CD14-positive monocyte (primary cell): ENCODE results near the gene DNAH11. TPM values are rescaled to one million over a fixed set of nuclear protein-coding genes. Genes with fewer than 3 reads are reported as not detected.

ENCODE experiments used
- DNase-seq, 3 donors: peaks; one replicate each; pipeline ENCODE4 v3.0.0-alpha.2; 2011 to 2022
- H2AFZ ChIP-seq: 2 replicates; pipeline ENCODE4 v1.6.0; 2012; ENCODE audit warnings: mild to moderate bottlenecking, low read depth, low read length, inconsistent platforms; ENCODE audit not compliant: insufficient read depth, poor library complexity, severe bottlenecking
- H3K27ac ChIP-seq, 2 donors: 1 replicate in 1 of 2; 2 replicates in 1 of 2; pipeline ENCODE4 v1.5.1; 2012 to 2013; ENCODE audit warnings: low read length in 2 of 2, control low read depth in 1 of 2, inconsistent platforms in 1 of 2, low read depth in 1 of 2, mild to moderate bottlenecking in 1 of 2
- H3K27me3 ChIP-seq, 2 donors: one replicate each; pipeline versions ENCODE4 v1.6.0 to v1.6.1; 2011 to 2013; ENCODE audit warnings: low read length in 2 of 2; ENCODE audit not compliant: control insufficient read depth in 2 of 2, insufficient read depth in 2 of 2
- H3K36me3 ChIP-seq, 2 donors: replicated peaks in 1 of 2; 1 replicate in 1 of 2; 2 replicates in 1 of 2; pipeline versions ENCODE4 v1.5.1 to v1.6.1; 2012 to 2013; ENCODE audit warnings: low read length in 2 of 2, control low read depth in 1 of 2, inconsistent platforms in 1 of 2, mild to moderate bottlenecking in 1 of 2; ENCODE audit not compliant: insufficient read depth in 2 of 2, control insufficient read depth in 1 of 2
- H3K4me1 ChIP-seq, 2 donors: 1 replicate in 1 of 2; 2 replicates in 1 of 2; pipeline versions ENCODE4 v1.5.1 to v1.6.1; 2012 to 2013; ENCODE audit warnings: low read length in 2 of 2, control low read depth in 1 of 2, inconsistent platforms in 1 of 2, mild to moderate bottlenecking in 1 of 2, moderate library complexity in 1 of 2; ENCODE audit not compliant: insufficient read depth in 2 of 2, control insufficient read depth in 1 of 2
- H3K4me2 ChIP-seq: replicated peaks from 2 replicates; pipeline ENCODE3; 2012; ENCODE audit warnings: low read length, moderate library complexity, mild to moderate bottlenecking; ENCODE audit not compliant: poor library complexity, severe bottlenecking; ENCODE audit errors: extremely low read depth
- H3K4me3 ChIP-seq, 3 experiments: fragments of 200-600 bp in 1 of 3; sonication (generic) in 1 of 3; replicated peaks in 1 of 3; 1 replicate in 2 of 3; 2 replicates in 1 of 3; pipeline ENCODE4 v1.5.1; 2011 to 2013; ENCODE audit warnings: low read length in 3 of 3, mild to moderate bottlenecking in 3 of 3, control low read depth in 2 of 3, low read depth in 2 of 3, inconsistent platforms in 1 of 3, moderate library complexity in 1 of 3
- H3K79me2 ChIP-seq: 2 replicates; pipeline ENCODE4 v1.6.0; 2012; ENCODE audit warnings: mild to moderate bottlenecking, control low read depth, inconsistent platforms, low read length, moderate library complexity; ENCODE audit not compliant: insufficient read depth
- H3K9ac ChIP-seq: 2 replicates; pipeline ENCODE4 v1.6.0; 2017; ENCODE audit warnings: low read length, mild to moderate bottlenecking; ENCODE audit not compliant: insufficient read depth, poor library complexity, severe bottlenecking
- H3K9me3 ChIP-seq, 2 donors: replicated peaks in 1 of 2; 1 replicate in 1 of 2; 2 replicates in 1 of 2; pipeline versions ENCODE4 v1.5.1 to v1.6.1; 2012 to 2013; ENCODE audit warnings: low read length in 2 of 2, control low read depth in 1 of 2; ENCODE audit not compliant: control insufficient read depth in 1 of 2, insufficient read depth in 1 of 2
- H4K20me1 ChIP-seq: 2 replicates; pipeline ENCODE4 v1.6.0; 2012; ENCODE audit warnings: mild to moderate bottlenecking, low read length, control low read depth, moderate library complexity; ENCODE audit not compliant: insufficient read depth
- H3K27ac Mint-ChIP-seq, 7 donors: one replicate each; pipeline ENCODE4 v1.8.0; 2020; ENCODE audit warnings: mild to moderate bottlenecking in 7 of 7, mixed read lengths in 7 of 7, moderate library complexity in 6 of 7, inconsistent platforms in 2 of 7
- H3K27me3 Mint-ChIP-seq, 3 donors: one replicate each; pipeline ENCODE4 v1.8.0; 2021 to 2022; ENCODE audit warnings: low read depth in 3 of 3, mild to moderate bottlenecking in 3 of 3, mixed read lengths in 3 of 3, moderate library complexity in 3 of 3, inconsistent platforms in 1 of 3
- H3K36me3 Mint-ChIP-seq, 2 donors: one replicate each; pipeline ENCODE4 v1.8.0; 2020; ENCODE audit warnings: mixed read lengths in 2 of 2, inconsistent platforms in 1 of 2, mild to moderate bottlenecking in 1 of 2
- H3K4me1 Mint-ChIP-seq: one replicate; pipeline ENCODE4 v1.8.0; 2020; ENCODE audit warnings: mild to moderate bottlenecking, mixed read lengths
- H3K4me3 Mint-ChIP-seq, 2 donors: one replicate each; pipeline ENCODE4 v1.8.0; 2020; ENCODE audit warnings: mild to moderate bottlenecking in 2 of 2, mixed read lengths in 2 of 2, moderate library complexity in 1 of 2
- H3K9me3 Mint-ChIP-seq, 7 donors: one replicate each; pipeline ENCODE4 v1.8.0; 2020 to 2022; ENCODE audit warnings: mixed read lengths in 7 of 7, mild to moderate bottlenecking in 6 of 7, moderate library complexity in 6 of 7, inconsistent platforms in 2 of 7
- CTCF ChIP-seq: fragments of 200-600 bp; IDR thresholded peaks from one replicate; pipeline ENCODE4 v1.8.0; 2022; ENCODE audit warnings: antibody characterized with exemption, mild to moderate bottlenecking
- WGBS: methylation state at CpG from one replicate; pipeline ENCODE4 v1.1.5; 2013; ENCODE audit warnings: missing lambda C conversion rate; ENCODE audit not compliant: insufficient coverage; 5-methylcytosine and 5-hydroxymethylcytosine counted together
- intact Hi-C, 2 donors: fragments of 100-400 bp; cut with micrococcal nuclease; formaldehyde crosslinking; loops; one replicate each; pipeline versions ENCODE4 v1.15.0 to v1.15.1; 2023
- polyA plus RNA-seq, 3 donors: library from polyadenylated mRNA; depleted of rRNA in 1 of 3; unstranded in 2 of 3; stranded (reverse) in 1 of 3; fragments of 300-500 nt in 2 of 3; fragments of >200 nt in 1 of 3; fragmentation: Illumina TruSeq in 2 of 3; gene quantifications; 1 replicate in 2 of 3; 2 replicates in 1 of 3; pipeline ENCODE4 v1.2.3, GENCODE V29; 2012 to 2021

Gene DNAH11
- polyA plus RNA-seq, 3 donors: not detected

DNA sequence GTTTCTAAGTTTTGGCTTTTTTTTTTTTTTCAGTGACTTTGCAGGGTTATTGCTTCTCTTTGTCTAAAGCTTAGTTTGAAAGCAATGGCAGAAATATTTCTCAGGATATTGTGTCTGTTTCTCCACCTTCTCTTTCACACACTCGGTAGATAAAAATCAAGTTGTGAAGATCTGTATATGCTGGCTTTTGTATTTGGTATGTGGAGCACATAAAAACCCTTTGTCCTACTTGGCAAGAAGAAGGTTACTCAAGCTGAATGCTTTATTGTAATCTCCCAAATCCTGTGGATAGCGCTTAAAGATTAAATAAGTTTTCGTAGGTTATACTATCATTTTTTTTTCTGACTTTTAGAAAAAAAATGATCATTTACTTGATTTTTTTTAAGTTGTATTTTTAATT is 230.5 kb downstream of the DNAH11 start:
- no peaks in the 10 kb centered on the region for H4K20me1 ChIP-seq
- no peaks in the 10 kb centered on the region for H3K27me3 ChIP-seq
- H3K79me2 ChIP-seq: no peaks in the 10 kb centered on the region
- Mint-ChIP-seq H3K36me3 (no peaks in the 10 kb centered on the region), H3K9me3 (no peaks in the 10 kb centered on the region), H3K27me3 (peaks cover 1 to 8% (median 3%) of the 10 kb centered on the region in 3 donors), H3K27ac (no peak overlapping the region), H3K4me1 (peaks cover 5% of the 10 kb centered on the region), H3K4me3 (no peak overlapping the region)
- no peaks in the 10 kb centered on the region for H3K9me3 ChIP-seq
- no peaks in the 10 kb centered on the region for H3K4me1 ChIP-seq
- no peak overlapping the region for H2AFZ ChIP-seq
- no CpG with 5 or more reads among the region's 3 CpGs for WGBS
- H3K9ac ChIP-seq: no peak overlapping the region
- DNase-seq: no peak
- TF ChIP-seq CTCF: no peak
- no peaks in the 10 kb centered on the region for H3K36me3 ChIP-seq
- no peak overlapping the region for H3K4me3 ChIP-seq
- no peak overlapping the region for H3K4me2 ChIP-seq
- intact Hi-C loops: no loop called here
- no peak overlapping the region for H3K27ac ChIP-seq

DNA sequence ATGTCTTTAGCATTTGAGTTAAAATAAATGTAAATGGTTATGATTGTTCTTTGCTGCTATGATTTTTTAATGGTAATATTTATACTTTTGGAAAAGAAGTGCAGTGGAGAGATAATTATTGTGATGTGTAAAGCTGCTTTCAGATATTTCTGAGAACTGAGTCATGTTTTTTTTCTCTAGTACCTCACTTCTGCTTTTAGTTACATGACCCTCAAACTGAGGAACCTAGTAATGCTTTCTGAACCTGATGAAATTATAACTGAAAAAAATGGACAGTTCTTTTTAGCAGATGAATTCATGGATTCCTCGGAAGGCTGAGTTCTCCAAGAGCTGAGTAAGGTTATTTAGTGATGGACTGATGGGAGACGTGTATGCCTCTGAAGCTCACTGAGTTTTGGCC is 235.1 kb downstream of the DNAH11 start:
- Histone ChIP-seq H3K79me2 (no peaks in the 10 kb centered on the region), H3K27ac (no peak overlapping the region), H2AFZ (no peak overlapping the region), H3K36me3 (no peaks in the 10 kb centered on the region), H3K27me3 (no peaks in the 10 kb centered on the region), H3K4me3 (no peak overlapping the region), H3K9me3 (no peaks in the 10 kb centered on the region), H3K4me1 (no peaks in the 10 kb centered on the region), H3K4me2 (no peak overlapping the region), H3K9ac (no peak overlapping the region), H4K20me1 (no peaks in the 10 kb centered on the region)
- Mint-ChIP-seq H3K36me3 (no peaks in the 10 kb centered on the region), H3K4me3 (no peak overlapping the region), H3K9me3 (peaks cover 0 to 2% (median 0%) of the 10 kb centered on the region in 7 donors), H3K4me1 (peaks cover 2% of the 10 kb centered on the region), H3K27me3 (peaks cover 0 to 3% (median 1%) of the 10 kb centered on the region in 3 donors), H3K27ac (no peak overlapping the region)
- no peak for DNase-seq
- no CpG with 5 or more reads among the region's 2 CpGs for WGBS
- TF ChIP-seq CTCF: no peak
- intact Hi-C loops: no loop called here
